HepG2 (cell line): ENCODE measurements around the gene RNF4. TPM values are rescaled to one million over a fixed set of nuclear protein-coding genes. Genes with fewer than 3 reads are reported as not detected.

Experiments
- ATRX ChIP-seq: sonication (generic); formaldehyde crosslinking; IDR thresholded peaks from 2 replicates; pipeline ENCODE4 v1.4.0; 2020; ENCODE audit warnings: missing genetic modification reagents, borderline replicate concordance
- IKZF4 ChIP-seq: sonication (generic); formaldehyde crosslinking; IDR thresholded peaks from 2 replicates; pipeline ENCODE4 v1.5.1; 2020; ENCODE audit warnings: borderline replicate concordance, mild to moderate bottlenecking, low read depth, missing genetic modification reagents; ENCODE audit errors: not compliant biosample characterization
- NR1H2 ChIP-seq: sonication (generic); formaldehyde crosslinking; IDR thresholded peaks from 2 replicates; pipeline ENCODE4 v1.8.1; 2022; ENCODE audit warnings: low read depth, missing genetic modification reagents, borderline replicate concordance
- PAWR ChIP-seq: sonication (generic); formaldehyde crosslinking; IDR thresholded peaks from 2 replicates; pipeline ENCODE4 v1.4.0; 2020; ENCODE audit warnings: missing genetic modification reagents, mild to moderate bottlenecking, borderline replicate concordance
- RFX5 ChIP-seq: IDR thresholded peaks from 2 replicates; pipeline ENCODE4 v1.6.1; 2011; ENCODE audit warnings: low read depth, low read length, improper control_type of control experiment
- SCMH1 ChIP-seq: sonication (generic); formaldehyde crosslinking; IDR thresholded peaks from 2 replicates; pipeline ENCODE4 v1.9.0; 2021; ENCODE audit warnings: missing genetic modification reagents, mild to moderate bottlenecking, borderline replicate concordance
- WIZ ChIP-seq: sonication (generic); formaldehyde crosslinking; IDR thresholded peaks from 2 replicates; pipeline ENCODE4 v1.5.1; 2020; ENCODE audit warnings: mild to moderate bottlenecking, missing genetic modification reagents
- ZC3H4 ChIP-seq: sonication (generic); formaldehyde crosslinking; IDR thresholded peaks from 2 replicates; pipeline ENCODE4 v1.4.0; 2020; ENCODE audit warnings: missing genetic modification reagents, borderline replicate concordance
- ZNF484 ChIP-seq: sonication (generic); formaldehyde crosslinking; IDR thresholded peaks from 2 replicates; pipeline ENCODE4 v1.5.1; 2020; ENCODE audit warnings: mild to moderate bottlenecking, low read depth, missing genetic modification reagents, borderline replicate concordance
- ZNF605 ChIP-seq: sonication (generic); formaldehyde crosslinking; IDR thresholded peaks from 2 replicates; pipeline ENCODE4 v1.8.0; 2022; ENCODE audit warnings: mild to moderate bottlenecking, missing genetic modification reagents
- ZNF629 ChIP-seq: sonication (generic); formaldehyde crosslinking; conservative IDR thresholded peaks from 2 replicates; pipeline ENCODE4 v1.5.0; 2020; ENCODE audit warnings: missing genetic modification reagents
- polyA plus RNA-seq, 8 experiments: library from polyadenylated mRNA; depleted of rRNA in 3 of 8; stranded (reverse) in 7 of 8; unstranded in 1 of 8; fragments of >200 nt; fragmentation: Illumina TruSeq in 4 of 8; extraction: Trizol in 4 of 8; gene quantifications; 2 replicates each; pipeline versions ENCODE4 v1.2.1 to v1.2.3, GENCODE V29; 2011 to 2016; ENCODE audit warnings: low read depth in 4 of 8, missing spikeins in 1 of 8, mixed read lengths in 1 of 8; ENCODE audit not compliant: insufficient read depth in 1 of 8
- total RNA-seq, 5 experiments: library from RNA; depleted of rRNA; stranded (reverse); fragments of >200 nt; fragmentation: Illumina TruSeq; extraction: Trizol; gene quantifications; 2 replicates each; pipeline ENCODE4 v1.2.3, GENCODE V29; 2016; ENCODE audit warnings: low read depth in 1 of 5
- TF ChIP-seq, protein P1 (sequence below): sonication (generic); formaldehyde crosslinking; IDR thresholded peaks from 2 replicates; pipeline ENCODE4 v1.5.0; 2020; ENCODE audit warnings: mild to moderate bottlenecking, missing genetic modification reagents
- TF ChIP-seq, protein P2 (sequence below): sonication (generic); formaldehyde crosslinking; IDR thresholded peaks from 2 replicates; pipeline ENCODE4 v1.4.0; 2020; ENCODE audit warnings: mild to moderate bottlenecking, missing genetic modification reagents
- TF ChIP-seq, protein P3 (sequence below): IDR thresholded peaks from 2 replicates; pipeline ENCODE4 v1.6.1; 2016; ENCODE audit warnings: low read depth, control low read depth
- TF ChIP-seq, protein P4 (sequence below): IDR thresholded peaks from 2 replicates; pipeline ENCODE4 v1.6.1; 2016
- TF ChIP-seq, protein P5 (sequence below): sonication (generic); formaldehyde crosslinking; IDR thresholded peaks from 2 replicates; pipeline ENCODE4 v1.5.1; 2020; ENCODE audit warnings: missing genetic modification reagents, mild to moderate bottlenecking, borderline replicate concordance
- TF ChIP-seq, protein P6 (sequence below): IDR thresholded peaks from 2 replicates; pipeline ENCODE4 v1.6.1; 2016

RNF4 gene
- total and polyA plus RNA-seq, 2 of the 13 experiments (the other 11 are each of a cell fraction or from before 2014, with no cell fraction given) = 38.1 to 45.1 TPM

DNA sequence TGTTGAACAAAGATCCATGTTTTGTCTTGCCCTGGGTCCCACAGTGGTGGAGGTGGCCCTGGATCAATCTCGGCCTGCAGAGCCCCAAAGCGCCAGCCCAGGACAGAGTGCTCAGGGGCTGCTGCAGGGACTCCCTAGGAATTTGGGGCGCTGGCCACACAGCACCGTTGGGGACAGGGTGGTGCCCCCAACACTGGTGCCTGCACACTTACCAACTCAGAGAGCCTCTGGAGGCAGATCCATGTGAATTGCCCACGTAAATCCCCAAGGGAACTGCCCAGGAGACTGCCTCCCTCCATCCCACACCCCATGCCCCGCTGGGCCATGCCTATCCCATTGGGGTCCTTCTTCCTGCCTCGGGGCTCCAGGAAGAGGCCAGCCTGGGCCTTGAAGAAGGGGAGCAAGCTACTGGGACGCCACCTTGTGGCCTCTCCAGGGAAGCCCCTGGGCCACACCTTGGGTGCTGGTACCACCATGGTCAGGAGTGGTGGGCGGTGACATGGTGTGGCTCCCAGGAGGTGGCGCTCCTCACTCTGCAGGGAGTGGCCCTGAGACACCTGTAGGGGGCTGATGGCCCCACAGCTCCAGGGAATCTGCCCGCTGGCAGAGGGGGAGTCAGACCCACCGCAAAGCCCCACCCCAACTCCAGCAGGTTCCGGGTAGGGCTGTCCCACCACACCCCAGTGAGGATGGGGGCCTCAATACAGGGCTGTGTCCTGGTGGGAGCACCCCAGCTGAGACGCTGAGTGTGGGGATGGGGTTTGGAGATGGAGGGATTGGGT is 27.3 kb upstream of the RNF4 start (continued):
- TF ChIP-seq, protein P1, sequence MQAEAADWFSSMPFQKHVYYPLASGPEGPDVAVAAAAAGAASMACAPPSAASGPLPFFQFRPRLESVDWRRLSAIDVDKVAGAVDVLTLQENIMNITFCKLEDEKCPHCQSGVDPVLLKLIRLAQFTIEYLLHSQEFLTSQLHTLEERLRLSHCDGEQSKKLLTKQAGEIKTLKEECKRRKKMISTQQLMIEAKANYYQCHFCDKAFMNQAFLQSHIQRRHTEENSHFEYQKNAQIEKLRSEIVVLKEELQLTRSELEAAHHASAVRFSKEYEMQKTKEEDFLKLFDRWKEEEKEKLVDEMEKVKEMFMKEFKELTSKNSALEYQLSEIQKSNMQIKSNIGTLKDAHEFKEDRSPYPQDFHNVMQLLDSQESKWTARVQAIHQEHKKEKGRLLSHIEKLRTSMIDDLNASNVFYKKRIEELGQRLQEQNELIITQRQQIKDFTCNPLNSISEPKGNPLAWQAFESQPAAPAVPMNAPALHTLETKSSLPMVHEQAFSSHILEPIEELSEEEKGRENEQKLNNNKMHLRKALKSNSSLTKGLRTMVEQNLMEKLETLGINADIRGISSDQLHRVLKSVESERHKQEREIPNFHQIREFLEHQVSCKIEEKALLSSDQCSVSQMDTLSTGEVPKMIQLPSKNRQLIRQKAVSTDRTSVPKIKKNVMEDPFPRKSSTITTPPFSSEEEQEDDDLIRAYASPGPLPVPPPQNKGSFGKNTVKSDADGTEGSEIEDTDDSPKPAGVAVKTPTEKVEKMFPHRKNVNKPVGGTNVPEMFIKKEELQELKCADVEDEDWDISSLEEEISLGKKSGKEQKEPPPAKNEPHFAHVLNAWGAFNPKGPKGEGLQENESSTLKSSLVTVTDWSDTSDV (CRISPR knock-in tag) = 0 out of 2 replicates have a peak, but pooled peaks have one; percentile 1
- TF ChIP-seq RFX5 (no peak), IKZF4 (CRISPR knock-in tag) (no peak), SCMH1 (CRISPR knock-in tag) (no peak), ZNF629 (CRISPR knock-in tag) (no peak), ZC3H4 (CRISPR knock-in tag) (no peak), ZNF484 (no peak), ZNF605 (CRISPR knock-in tag) (0 out of 2 replicates have a peak, but pooled peaks have one; percentile 23), WIZ (no peak), ATRX (CRISPR knock-in tag) (no peak), PAWR (CRISPR knock-in tag) (no peak), NR1H2 (CRISPR knock-in tag) (no peak; the same call in 1 of the 2 replicates)
- TF ChIP-seq, protein P2, sequence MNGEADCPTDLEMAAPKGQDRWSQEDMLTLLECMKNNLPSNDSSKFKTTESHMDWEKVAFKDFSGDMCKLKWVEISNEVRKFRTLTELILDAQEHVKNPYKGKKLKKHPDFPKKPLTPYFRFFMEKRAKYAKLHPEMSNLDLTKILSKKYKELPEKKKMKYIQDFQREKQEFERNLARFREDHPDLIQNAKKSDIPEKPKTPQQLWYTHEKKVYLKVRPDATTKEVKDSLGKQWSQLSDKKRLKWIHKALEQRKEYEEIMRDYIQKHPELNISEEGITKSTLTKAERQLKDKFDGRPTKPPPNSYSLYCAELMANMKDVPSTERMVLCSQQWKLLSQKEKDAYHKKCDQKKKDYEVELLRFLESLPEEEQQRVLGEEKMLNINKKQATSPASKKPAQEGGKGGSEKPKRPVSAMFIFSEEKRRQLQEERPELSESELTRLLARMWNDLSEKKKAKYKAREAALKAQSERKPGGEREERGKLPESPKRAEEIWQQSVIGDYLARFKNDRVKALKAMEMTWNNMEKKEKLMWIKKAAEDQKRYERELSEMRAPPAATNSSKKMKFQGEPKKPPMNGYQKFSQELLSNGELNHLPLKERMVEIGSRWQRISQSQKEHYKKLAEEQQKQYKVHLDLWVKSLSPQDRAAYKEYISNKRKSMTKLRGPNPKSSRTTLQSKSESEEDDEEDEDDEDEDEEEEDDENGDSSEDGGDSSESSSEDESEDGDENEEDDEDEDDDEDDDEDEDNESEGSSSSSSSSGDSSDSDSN (CRISPR knock-in tag) = peak; percentile 61
- TF ChIP-seq, protein P3, sequence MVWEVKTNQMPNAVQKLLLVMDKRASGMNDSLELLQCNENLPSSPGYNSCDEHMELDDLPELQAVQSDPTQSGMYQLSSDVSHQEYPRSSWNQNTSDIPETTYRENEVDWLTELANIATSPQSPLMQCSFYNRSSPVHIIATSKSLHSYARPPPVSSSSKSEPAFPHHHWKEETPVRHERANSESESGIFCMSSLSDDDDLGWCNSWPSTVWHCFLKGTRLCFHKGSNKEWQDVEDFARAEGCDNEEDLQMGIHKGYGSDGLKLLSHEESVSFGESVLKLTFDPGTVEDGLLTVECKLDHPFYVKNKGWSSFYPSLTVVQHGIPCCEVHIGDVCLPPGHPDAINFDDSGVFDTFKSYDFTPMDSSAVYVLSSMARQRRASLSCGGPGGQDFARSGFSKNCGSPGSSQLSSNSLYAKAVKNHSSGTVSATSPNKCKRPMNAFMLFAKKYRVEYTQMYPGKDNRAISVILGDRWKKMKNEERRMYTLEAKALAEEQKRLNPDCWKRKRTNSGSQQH (CRISPR knock-in tag) = no peak
- TF ChIP-seq, protein P4, sequence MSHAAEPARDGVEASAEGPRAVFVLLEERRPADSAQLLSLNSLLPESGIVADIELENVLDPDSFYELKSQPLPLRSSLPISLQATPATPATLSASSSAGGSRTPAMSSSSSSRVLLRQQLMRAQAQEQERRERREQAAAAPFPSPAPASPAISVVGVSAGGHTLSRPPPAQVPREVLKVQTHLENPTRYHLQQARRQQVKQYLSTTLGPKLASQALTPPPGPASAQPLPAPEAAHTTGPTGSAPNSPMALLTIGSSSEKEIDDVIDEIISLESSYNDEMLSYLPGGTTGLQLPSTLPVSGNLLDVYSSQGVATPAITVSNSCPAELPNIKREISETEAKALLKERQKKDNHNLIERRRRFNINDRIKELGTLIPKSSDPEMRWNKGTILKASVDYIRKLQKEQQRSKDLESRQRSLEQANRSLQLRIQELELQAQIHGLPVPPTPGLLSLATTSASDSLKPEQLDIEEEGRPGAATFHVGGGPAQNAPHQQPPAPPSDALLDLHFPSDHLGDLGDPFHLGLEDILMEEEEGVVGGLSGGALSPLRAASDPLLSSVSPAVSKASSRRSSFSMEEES (CRISPR knock-in tag) = 0 out of 2 replicates have a peak, but pooled peaks have one; percentile 24
- TF ChIP-seq, protein P5, sequence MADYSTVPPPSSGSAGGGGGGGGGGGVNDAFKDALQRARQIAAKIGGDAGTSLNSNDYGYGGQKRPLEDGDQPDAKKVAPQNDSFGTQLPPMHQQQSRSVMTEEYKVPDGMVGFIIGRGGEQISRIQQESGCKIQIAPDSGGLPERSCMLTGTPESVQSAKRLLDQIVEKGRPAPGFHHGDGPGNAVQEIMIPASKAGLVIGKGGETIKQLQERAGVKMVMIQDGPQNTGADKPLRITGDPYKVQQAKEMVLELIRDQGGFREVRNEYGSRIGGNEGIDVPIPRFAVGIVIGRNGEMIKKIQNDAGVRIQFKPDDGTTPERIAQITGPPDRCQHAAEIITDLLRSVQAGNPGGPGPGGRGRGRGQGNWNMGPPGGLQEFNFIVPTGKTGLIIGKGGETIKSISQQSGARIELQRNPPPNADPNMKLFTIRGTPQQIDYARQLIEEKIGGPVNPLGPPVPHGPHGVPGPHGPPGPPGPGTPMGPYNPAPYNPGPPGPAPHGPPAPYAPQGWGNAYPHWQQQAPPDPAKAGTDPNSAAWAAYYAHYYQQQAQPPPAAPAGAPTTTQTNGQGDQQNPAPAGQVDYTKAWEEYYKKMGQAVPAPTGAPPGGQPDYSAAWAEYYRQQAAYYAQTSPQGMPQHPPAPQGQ (CRISPR knock-in tag) = no peak
- TF ChIP-seq, protein P6, sequence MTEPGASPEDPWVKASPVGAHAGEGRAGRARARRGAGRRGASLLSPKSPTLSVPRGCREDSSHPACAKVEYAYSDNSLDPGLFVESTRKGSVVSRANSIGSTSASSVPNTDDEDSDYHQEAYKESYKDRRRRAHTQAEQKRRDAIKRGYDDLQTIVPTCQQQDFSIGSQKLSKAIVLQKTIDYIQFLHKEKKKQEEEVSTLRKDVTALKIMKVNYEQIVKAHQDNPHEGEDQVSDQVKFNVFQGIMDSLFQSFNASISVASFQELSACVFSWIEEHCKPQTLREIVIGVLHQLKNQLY (CRISPR knock-in tag) = no peak
